ENCODE results near the gene C6orf118.

- no peak for TF ChIP-seq CTCF (IDR thresholded peaks at IDR 0.05)
- TF ChIP-seq POLR2A (IDR thresholded peaks at IDR 0.05): no peak
Observed at GRCh38 chr6:165274611-165275010, 34.8 kb downstream of the C6orf118 start.
